Measurements from ENCODE around the gene EPB41L4B. TPM values are rescaled to one million over a fixed set of nuclear protein-coding genes. Genes with fewer than 3 reads are reported as not detected.

EPB41L4B gene
- total and polyA plus RNA-seq, 2 of the 13 experiments (the other 11 are each of a cell fraction or from before 2014, with no cell fraction given), result 17.6 to 22.1 TPM

DNA sequence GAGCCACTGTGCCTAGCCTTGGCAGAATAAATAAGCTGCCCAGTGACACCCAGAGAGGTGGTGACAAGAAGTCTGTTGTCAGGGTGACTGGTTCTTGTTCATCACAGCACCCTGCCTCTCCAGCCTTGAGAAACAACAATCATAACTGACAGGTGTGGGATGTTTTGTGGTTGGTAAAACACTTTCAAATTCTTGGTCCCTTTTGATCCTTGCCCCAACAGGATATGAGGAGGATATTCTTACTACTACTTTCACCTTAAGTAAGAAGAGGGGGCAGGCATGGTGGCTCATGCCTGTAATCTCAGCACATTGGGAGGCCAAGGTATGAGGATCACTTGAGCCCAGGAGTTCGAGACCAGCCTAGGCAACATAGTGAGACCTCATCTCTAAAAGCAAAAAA is 139.6 kb downstream of the EPB41L4B start (continued):
- TF ChIP-seq, protein P1, sequence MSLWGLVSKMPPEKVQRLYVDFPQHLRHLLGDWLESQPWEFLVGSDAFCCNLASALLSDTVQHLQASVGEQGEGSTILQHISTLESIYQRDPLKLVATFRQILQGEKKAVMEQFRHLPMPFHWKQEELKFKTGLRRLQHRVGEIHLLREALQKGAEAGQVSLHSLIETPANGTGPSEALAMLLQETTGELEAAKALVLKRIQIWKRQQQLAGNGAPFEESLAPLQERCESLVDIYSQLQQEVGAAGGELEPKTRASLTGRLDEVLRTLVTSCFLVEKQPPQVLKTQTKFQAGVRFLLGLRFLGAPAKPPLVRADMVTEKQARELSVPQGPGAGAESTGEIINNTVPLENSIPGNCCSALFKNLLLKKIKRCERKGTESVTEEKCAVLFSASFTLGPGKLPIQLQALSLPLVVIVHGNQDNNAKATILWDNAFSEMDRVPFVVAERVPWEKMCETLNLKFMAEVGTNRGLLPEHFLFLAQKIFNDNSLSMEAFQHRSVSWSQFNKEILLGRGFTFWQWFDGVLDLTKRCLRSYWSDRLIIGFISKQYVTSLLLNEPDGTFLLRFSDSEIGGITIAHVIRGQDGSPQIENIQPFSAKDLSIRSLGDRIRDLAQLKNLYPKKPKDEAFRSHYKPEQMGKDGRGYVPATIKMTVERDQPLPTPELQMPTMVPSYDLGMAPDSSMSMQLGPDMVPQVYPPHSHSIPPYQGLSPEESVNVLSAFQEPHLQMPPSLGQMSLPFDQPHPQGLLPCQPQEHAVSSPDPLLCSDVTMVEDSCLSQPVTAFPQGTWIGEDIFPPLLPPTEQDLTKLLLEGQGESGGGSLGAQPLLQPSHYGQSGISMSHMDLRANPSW (CRISPR knock-in tag; IDR thresholded peaks at IDR 0.05; ENCODE audit: borderline replicate concordance), result no peak
- TF ChIP-seq, protein P2, sequence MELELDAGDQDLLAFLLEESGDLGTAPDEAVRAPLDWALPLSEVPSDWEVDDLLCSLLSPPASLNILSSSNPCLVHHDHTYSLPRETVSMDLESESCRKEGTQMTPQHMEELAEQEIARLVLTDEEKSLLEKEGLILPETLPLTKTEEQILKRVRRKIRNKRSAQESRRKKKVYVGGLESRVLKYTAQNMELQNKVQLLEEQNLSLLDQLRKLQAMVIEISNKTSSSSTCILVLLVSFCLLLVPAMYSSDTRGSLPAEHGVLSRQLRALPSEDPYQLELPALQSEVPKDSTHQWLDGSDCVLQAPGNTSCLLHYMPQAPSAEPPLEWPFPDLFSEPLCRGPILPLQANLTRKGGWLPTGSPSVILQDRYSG (CRISPR knock-in tag; IDR thresholded peaks at IDR 0.05), result no peak
- no peak for TF ChIP-seq ZBTB21 (CRISPR knock-in tag; IDR thresholded peaks at IDR 0.05)
- no peak for TF ChIP-seq YY1 (IDR thresholded peaks at IDR 0.05; ENCODE audit: insufficient read depth, insufficient replicate concordance, low read depth, low read length)
- no peak for TF ChIP-seq ZNF570 (CRISPR knock-in tag; IDR thresholded peaks at IDR 0.05; ENCODE audit: borderline replicate concordance)
- no peak for TF ChIP-seq ZNF337 (CRISPR knock-in tag; IDR thresholded peaks at IDR 0.05; ENCODE audit: borderline replicate concordance, low read depth)
- TF ChIP-seq ATM (IDR thresholded peaks at IDR 0.05; ENCODE audit: borderline replicate concordance), result no peak
- no peak for TF ChIP-seq WIZ (CRISPR knock-in tag; IDR thresholded peaks at IDR 0.05)
- TF ChIP-seq ZNF572 (CRISPR knock-in tag; IDR thresholded peaks at IDR 0.05), result no peak
- no peak for TF ChIP-seq HOXA5 (CRISPR knock-in tag; IDR thresholded peaks at IDR 0.05)

All from HepG2 (cell line).